Stimulated activated CD4-positive, alpha-beta T cell treated with anti-CD3 and anti-CD28 coated beads, Interleukin-4, amount 100 ng/mL, for 1 hour (primary cell): ENCODE data around the gene IL1RL2.

Experiments used
- DNase-seq: peaks from one replicate; pipeline ENCODE4 v3.0.0-alpha.2; 2020

The IL1RL2 gene

DNA sequence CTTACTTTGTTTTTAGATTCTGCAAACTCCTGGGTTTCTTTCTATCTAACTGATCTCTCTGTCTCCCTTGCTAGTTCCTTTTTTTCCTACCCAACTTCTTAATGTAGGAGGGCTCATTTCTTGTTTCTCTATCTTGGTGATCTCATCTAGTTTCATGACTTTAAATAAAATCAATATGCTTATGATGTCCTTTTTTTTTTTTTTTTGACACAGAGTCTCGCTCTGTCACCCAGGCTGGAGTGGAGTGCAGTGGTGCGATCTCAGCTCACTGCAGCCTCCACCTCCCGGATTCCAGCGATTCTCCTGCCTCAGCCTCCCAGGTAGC lies 82.3 kb downstream of the IL1RL2 start:
- DNase-seq: no peak

DNA sequence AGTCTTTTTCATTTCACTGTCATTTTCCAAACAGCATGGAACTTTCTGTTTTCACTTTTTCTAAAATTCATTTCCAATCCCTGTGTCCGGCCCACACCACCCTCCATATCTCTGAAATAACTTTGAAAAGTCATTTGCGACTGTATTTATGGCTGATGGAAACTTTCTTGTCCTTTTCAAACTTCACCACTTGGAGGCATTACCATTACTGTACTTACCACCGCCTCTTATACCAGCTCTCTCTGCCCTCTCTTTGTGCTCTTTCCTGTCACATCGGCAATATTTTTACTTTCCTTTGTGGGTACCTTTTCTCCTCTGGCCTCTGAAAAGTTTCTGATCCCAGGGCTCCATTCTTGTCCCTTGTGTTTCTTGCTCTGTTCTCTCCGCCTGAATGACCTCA lies 85.0 kb downstream of the IL1RL2 start:
- DNase-seq: no peak

DNA sequence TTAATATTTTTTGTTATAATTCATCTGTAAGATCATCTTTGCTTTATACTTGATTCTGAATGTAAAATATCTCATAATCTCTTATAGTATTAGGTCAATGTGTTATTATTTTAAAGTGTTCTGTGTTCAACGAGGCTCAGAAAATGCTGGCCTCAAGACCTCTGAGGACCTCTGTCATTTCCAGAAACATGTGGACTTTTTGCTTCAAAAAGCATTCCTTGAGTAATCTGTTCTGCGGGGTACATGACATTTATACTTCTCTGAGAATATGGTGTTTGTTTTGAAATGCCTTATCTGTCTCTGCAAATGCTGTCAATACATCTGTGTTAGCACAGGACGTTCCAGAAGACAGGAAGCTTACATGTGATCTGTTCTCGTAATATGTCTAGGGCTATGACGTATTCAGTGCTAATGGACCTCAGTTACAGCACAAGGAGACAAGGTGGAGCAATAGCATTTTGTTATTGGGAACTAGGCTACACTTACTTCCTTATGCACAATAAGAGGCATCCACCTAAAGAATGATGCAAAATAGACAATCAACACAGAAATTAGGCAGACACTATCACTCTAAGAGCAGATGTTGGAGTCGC lies 86.9 kb downstream of the IL1RL2 start:
- no peak for DNase-seq

DNA sequence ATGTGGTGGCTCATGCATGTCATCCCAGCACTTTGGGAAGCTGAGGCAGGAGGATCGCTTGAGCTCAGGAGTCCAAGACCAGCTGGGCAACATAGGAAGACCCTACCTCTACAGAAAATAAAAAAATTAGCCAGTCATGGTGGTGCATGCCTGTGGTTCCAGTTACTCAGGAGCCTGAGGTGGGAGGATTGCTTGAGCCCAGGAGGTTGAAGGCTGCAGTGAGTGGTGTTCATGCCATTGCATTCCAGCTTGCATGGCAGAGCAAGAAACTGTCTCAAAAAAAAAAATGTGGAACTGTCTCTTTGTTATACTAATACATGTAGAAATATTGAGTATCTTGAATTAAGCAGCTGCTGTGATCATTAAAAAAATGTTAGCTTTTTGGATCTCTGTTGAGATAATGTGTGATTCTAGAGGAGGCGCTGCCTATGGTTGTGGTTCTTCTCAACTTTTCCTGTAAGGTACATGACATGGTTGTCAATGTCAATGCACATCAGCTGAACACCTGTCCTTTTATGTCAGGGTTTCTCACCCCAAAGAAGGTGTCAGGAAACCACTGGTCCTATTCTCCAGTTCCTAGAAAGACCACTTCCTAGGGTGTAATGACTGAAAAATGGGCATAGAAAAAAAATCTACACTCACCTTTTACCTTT lies 89.9 kb downstream of the IL1RL2 start:
- no peak for DNase-seq

DNA sequence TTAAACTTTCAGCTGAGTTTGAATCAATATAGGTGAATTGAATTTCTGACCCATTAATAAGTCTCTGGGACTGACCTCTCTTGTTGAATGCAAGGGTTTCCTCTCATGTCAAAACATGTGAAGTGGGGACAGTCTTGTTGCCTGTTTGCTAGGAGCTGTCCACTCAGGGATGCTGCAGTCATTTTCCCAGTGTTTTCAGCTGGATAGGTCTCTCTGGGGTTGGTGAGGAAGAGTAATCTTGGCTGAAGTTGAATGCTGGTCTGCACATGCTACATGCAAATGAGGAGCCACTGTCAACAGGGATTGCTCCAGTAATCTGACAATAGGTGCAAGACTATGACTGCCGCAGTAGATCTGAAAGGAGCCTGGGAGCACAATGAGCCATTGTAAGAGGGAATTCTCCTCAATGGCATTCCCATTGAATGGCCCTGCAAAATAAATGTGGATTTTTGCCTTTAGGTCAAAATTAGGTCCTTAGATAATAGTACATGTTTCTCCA lies 90.4 kb downstream of the IL1RL2 start:
- no peak for DNase-seq

DNA sequence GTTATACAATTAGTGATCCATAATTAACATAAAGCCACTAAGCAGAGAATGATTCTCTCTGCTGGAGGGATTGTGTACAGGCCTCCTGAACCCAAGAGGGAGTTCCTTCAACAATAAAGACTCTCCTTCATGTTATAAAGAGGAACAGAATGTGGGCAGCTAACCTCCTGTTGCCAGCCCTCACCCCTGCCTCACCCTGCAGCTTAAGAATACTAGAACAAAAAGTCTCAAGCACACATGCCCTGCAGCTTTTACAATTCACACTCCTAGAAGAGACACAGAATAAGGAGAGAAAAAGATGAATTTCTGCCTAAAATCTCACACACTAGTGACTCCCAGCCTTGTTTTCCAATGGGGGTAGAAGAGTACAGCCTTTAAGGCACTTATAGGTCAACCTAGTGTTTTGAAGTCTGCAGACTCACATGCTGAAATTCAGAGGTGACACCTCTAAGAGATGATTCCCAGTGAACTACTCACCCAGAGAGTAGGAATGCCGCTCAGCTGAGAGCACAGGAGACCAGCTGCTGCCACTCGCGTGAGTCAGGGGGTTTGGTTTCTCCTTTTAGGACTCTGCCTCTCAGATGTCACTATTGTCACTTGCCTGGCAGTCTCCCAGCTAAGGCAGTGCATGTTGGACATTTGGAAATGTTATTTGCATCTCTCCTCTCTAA lies 92.0 kb downstream of the IL1RL2 start:
- DNase-seq: no peak

DNA sequence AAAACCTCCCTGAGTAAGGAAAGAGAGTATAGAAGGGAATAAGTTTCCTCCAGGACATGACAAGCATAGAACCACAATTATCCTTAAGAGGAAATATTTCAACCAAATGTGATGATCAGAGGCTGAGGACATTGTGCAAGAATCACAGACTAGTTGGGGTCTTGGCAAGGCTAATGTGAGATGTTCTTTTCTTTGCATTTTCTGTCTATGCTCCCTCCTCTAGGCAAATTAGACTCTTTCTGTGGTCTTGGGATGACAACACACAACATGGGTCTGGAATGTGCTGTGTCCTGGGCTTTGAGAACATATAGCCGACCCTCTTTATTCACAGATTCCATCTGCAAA lies 92.5 kb downstream of the IL1RL2 start:
- no peak for DNase-seq

DNA sequence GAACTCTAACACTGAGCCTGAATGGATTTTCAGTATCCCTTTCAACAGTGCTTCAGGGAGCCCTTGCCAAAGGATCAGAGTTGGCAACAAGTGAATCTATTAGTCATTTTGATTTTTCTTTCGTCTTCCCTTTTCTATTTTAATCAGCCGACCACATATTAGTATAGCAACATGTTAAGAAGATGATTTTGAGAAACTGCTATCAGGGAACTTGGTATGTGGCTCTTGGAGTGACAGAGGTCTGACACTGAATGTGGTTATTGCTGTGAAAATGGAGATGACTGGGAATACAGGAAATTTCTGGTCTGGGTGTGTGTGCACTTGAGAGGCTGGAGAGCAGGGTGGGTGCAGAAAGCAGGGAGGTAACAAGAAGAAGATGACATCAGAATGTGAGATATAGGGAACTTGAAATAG lies 95.9 kb downstream of the IL1RL2 start:
- DNase-seq: no peak

DNA sequence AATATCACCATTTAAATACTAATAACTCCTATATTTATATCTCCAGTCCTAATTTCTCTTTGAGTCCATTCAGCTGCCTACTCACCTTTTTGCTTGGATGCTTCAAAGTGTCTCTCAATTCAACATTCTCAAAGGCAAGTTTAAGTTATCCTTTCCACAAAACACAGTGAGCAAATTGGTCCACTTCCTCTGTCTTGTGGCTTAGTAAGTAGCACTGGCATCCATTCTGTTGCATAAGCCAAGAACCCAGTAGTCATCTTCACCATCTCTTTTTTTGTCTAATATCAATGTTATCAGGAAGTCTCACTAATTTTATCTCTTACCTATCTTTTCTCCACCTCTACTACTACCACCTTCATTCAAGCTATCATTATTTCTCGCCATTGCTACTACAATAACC lies 97.2 kb downstream of the IL1RL2 start:
- no peak for DNase-seq

DNA sequence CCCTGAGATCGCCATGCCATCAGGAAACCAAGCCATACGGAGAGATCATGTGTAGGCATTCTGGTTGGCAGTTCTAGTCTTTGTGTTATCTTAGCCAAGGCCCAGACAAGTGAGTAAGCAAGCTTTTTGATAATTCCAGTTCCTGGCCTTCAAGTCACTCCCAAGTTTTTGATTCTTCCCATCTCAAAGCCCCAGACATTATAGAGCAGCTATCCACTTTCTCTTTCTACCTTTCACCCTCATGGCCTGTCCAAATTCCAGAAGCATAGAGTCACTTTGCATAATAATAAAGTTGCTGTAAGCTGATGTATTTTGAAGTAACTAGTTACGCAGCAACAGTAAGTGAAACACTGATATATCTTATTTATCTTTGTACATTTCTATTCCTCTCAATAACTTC lies 97.8 kb downstream of the IL1RL2 start:
- DNase-seq: no peak

DNA sequence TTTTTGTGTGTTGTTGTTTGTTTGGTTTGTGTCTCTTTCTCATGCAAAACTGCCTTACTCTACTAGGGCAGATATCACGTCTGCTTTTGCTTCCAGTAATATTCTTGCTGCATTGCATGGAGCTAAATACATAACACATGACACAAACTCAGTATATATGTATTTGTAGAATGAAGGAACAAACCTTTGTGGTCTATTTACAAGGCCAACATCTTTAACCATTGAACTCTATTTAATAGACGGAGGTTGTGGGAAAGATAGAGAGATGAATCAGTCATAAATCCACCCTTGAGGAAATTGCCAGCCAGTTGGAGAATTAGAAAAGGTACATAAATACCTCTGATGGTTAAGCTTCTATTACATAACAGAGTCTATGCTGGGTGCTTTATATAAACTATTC lies 98.5 kb downstream of the IL1RL2 start:
- DNase-seq: no peak

DNA sequence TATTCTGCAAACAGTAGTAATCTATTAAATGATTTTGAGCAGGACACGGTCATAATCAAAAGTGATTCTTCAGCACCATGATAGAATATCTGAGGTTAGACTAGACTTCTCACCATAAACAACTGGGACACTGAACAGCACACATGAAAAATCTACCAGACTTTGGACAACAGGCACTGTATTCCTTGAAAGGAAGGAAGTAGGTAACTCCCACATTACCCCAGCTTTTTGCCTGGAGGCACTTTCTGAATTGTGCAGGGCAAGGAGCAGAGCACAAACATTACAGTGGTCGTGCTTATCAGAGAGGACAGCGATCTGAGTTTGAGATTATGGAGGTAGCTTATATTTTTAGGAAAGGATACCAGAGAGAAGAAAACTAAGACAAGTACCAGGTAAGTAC lies 99.2 kb downstream of the IL1RL2 start:
- no peak for DNase-seq

DNA sequence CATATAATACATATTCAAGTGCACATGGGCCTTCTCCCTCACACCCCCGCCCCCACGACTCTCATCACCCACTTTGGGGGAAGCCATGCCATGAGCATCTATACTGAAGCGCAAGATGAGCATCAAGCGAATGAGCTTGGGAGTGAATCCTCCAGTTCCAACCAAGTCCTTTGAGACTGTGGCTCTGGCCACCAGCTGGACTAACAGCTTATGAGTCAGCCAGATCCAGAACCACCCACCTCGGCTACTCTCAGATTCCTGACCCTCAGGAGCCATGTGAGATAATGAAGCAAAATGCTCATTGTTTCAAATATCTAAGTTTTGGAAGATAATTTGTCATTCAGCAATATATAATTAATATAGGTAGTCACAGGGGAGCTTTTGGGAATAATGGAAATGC lies 102.3 kb downstream of the IL1RL2 start:
- no peak for DNase-seq
